ENCODE results near the gene FRMD4B.

Gene FRMD4B

DNA sequence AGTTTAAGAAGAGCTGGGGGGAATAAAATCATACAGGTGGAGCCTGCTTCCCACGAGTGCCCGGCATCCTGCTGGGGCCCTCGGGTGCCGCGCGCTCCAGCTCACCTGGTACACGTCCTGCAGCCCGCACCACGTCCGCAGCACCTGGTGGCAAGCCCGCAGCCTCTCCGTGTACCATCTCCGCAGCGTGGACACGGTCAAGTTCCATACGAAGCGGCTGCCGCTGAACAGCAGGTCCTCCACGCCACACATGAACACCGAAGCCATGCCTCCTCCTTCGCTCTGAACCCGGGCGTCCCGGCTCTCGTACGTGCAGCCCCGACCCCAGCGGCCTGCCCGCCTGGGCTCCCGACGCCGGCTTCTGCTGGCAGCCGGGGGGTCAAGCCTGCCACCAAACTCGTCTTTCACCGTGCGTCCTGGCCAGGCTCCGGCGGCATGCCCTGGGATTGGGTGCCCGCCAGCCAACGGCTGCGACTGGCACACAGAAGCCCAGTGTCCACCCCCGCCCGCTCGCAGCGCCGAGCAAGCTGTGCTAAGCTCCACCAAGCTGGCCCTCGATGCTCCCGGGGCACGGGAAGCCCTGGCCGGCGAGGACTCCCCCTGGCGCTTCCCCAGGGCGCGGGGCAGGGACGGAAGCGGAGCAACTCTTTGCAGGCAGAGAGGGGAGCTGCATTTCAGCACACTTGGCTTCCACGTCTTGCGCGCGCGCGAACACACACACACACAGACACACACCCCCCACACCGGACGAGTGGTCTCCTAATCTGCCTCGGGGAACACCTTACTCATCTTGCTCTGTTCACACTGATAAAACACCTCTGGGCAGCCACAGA is at the start of gene FRMD4B:
FRMD4B (minus strand) TSS at position 366 of the 833 bp plus-strand sequence; CDS start at position 267, 99 bp downstream.
- DNase-seq: peak; percentile 53

DNA sequence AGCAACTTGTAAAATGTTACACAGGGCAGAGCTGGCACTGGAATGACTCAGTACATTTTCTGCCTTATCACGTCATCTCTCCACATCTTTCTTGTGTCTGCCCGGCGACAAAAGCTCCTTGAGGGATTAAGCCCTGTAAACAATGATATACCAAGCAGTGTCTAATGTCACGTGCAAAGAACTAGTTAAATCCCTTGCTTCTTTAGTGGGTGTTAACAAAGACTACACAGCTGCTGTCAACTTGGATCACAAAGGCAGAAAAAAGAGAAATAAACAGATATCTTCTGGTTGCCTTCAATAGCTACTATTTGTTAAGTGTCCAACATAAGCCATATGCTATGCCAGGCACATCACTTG is 48.1 kb upstream of the FRMD4B start:
- no peak for DNase-seq

DNA sequence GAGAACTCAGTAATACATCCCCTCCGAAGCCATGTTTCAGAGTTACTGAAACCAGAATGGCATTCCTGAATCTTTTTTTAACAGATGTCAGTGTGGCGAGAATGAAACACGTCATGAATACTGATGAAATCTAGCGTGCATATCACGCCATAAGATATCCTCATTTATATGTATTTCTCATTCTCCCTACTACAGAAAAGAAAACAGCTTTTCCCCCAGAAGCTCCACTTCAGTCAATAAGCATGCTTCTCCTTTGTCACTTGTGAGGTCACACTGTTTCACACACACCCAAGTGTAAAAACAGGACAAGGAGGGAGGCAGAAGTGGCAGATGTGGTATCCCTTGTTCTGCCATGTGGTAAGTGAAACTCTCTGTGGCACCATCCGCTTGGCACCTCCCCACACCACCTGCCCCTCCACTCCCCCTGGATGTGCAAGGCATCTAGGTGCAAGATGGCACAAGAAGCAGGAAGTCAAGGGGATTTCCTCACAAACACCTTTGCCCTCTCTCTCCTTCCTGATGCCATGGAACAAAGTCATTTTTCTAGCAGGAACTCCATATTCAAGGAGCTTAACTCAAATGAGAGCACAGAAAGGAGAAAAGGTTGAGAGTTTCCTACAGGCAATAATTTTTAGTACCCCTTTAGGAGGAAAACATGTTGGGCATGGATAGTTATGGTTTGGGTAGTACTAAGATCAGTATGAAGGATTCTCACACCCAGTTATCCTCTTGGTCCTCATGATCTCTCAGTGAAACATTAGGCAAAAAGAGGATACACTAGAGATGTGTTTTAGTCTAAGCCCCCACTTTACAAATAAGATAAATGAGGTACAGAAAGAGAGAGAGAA is 47.5 kb upstream of the FRMD4B start:
- peak; percentile 31 for DNase-seq

DNA sequence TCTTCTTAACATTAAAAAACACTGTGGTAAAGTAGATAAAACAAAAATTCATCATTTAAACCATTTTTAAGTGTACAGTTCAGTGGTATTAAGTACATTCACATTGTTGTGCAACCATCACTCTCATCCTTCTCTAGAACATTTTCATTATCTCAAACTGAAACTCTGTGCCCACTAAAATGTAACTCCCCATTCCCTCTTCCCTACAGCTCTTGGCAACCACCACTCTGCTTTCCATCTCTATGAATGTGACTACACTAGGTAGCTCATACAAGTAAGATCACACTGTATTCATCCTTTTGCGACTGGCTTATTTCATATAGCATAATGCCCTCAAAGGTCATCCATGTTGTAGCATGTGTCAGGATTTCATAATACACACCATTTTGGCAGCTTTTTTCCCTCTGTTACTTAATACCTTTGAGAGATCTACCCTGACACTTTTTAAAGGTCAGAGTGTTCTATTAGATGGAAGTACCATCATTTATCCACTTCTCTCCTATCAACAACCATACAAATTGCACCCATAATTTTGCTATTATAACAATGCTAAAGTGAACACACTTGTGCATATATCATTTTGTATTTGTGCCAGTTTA is 42.9 kb upstream of the FRMD4B start:
- DNase-seq: no peak

DNA sequence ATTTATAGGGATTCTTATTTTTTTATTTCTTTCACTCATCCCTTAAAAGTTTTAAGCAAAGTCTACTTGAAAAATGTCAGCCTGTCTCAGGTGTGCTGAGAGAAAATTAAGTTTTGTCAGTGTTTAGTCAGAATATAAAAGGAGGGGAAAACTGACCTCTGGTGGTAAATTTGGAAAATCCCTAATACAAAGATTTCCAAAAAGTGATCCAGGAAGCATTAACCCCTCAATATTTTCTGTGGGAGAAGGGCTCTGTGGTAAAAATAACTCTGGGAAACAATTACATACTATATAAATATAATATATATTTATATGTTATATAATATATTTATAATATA is 41.0 kb upstream of the FRMD4B start:
- no peak for DNase-seq

DNA sequence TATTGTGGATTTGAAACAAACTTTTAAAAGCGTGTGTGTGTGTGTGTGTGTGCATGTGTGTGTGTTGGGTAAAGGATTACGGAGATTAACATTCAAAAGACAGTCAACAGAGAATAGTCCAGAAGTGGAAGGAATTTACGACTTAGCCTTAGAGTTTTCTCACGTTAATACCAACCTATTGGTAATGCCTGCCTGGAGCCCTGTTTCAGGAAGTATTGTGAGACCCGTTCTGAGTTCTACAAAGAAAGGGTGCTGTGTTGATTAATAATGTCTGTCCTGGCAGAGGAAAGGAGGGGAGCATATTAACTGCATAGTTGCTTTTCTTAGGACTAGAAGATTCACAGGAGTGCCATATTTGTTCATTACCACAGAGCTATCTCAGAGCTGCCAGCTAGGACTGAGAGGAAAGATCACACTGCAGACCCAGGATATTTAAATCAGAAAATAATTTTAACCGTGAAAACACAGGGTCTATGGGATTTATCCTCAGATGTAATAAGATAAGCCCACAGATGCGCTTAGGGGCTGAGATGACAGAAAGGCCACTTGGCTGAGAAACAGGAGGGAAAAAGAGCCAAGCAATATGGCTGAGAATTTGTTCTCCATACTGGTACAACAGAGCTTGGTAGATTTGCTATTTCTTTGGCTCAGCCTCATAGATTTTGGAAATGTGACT is 40.5 kb upstream of the FRMD4B start:
- no peak for DNase-seq

DNA sequence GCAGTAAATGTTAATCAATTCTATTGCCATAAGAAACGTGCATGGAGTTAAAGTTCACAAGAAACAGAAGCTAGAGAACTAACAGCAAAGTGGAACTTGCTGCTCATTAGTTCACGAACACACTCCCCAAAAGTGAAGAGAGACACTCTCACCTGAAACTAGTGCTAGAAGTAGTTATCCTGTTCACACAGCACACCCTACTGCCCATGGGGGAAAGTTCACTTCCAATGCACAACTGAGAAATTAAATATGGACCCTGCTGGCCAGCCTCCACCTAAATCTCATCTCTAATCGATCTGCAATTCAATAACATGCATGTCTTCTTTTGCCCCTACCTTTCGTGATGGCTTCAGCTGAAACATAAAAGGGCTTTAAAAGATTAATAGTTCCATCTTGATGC is 39.4 kb upstream of the FRMD4B start:
- DNase-seq: peak; percentile 46

DNA sequence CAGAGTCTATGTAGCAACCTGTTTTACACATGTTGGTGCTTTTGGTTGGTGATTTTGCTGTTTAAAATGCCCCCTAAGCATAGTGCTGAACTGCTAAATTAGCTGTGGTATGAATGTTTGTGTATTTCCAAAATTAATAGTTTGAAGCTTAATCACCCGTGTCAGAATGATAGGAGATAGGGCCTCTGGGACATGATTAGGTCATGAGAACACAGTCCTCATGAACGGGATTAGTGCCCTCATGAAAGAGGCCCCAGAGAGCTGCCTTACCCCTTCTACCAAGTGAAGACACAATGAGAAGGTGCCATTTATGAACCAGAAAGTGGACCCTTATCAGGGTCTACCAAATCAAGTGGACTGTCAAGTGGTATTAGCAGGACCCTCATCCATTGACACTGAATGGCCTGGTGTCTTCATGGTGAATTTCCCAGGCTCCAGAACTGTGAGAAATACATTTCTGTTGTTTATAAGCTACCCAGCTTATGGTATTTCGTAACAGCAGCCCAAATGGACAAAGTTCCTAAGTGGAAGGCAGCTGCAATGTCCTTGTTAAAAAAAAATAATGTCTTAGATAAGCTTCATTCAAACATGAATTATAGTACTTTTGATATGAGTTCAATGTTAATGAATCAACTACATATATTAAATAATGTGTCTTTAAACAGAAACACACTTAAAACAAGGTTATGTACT is 37.7 kb upstream of the FRMD4B start:
- no peak for DNase-seq

DNA sequence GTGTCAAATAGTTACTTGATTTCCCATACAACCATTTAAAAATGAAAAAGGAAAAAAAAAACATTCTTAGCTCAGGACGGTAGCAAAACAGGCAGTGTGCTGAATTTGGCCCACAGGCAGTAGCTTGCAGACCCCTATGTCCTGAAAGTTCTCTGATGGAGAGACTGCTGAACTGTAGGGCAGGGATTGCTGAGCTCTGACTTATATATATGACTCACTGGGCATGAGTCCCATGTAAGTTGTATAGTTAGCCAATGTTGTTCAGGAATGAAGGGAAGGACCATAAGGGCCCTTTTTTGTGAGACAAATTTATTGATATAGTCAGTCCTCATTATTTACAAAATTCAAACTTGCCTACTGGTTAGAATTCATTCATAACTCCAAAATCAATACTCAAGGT is 36.9 kb upstream of the FRMD4B start:
- no peak for DNase-seq

DNA sequence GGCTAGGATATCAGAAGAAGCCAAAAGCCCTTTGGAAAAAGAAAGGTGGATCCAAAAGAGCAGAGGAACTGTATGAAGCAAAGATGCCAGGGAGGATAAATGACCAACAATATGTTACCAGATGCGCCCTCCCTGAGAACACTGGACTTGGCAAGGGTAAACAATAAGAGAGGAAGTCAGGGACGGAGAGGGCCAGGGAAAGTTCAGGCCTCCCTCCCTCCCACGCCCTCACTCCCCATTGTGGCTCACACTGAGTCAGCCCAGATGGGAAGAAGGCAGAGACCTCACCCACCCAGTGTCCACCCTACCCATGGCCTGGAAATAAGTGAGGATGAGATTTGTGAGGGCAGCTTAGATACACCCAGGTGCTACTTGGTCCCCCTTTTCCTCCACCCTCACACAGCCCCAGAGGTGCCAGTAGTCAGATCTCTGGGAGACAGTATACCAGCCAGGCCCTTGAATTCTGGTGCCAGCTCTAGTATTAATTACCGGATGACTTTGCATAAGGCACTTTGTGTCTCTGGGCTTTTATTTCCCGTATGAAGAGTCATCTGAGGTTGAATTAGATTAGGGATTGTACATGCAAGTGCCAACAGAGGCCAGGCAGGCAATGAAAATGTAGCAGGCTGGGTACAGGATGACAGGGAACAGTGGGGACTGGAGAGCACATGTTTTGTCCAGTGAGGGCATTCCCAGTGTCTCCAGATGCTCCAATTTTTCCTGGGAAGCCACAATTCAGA is 35.1 kb upstream of the FRMD4B start:
- no peak for DNase-seq

DNA sequence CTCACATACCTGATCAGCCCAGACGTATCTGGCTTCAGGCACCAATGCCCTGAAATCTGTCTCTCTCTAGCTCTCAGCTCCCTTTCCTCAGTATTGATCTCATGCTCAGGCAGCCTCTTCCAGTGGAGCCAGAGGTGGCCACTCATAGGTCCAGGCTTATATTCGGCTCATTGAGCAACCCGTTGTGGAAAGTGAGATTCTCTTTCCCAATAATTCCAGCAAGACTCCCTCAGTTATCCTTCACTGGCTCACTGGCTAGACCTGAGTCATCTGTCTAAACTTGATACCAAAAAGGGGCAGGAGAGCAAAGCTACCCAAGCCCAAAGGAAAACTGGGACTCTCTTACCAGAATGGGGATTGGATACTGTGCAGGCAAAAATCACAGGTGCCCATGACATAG is 33.4 kb upstream of the FRMD4B start:
- no peak for DNase-seq

DNA sequence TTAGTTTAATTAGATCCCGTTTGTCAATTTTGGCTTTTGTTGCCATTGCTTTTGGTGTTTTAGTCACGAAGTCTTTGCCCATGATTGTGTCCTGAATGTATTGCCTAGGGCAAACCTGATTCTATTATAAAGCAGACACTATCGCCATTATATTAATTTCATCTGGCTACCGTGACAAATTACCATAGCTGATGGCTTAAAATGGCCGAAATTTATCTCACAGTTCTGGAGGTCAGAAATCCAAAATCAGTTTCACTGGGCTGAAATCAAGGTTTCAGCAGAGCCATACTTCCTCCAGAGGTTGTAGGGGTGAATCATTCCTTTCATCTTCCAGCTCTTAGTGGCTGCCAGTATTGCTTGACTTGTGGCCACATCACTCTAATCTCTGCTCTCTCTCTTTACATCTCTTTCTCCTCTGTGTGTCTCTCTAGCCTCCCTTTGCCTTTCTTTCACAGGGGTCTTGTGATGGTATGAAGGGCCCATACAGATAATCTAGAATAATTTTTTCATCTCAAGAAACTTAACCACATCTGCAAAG is 31.7 kb upstream of the FRMD4B start:
- DNase-seq: no peak

DNA sequence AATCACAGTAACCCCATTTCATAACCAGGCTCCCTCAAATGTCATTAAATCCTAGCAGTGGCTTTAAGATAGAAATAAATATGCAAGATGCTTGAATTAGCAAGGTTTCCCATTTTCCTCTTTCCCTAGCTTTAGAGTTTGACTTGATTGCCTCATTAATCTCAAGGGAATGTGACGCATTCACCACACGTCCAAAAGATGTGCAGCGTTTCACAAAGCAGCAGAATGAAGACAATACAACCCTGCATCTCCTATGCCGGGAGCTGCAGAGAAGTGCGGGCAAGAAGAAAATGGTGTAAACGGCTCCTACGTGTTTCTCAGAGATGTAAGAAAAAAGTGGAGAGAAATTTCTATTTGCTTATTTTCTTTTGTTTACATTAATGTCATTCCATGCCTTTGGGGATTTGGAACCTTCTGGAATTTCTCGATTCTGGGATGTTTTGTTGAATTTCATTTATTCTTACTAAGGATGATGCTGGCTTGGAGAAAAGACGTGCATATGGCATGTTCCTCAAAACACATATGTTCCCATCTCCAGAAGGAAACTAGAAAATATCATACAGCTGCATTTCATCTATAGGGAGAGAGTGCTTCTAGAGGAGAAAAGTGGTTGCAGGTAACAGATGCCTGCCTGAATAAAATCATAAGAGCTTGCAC is 27.8 kb upstream of the FRMD4B start:
- DNase-seq: no peak

DNA sequence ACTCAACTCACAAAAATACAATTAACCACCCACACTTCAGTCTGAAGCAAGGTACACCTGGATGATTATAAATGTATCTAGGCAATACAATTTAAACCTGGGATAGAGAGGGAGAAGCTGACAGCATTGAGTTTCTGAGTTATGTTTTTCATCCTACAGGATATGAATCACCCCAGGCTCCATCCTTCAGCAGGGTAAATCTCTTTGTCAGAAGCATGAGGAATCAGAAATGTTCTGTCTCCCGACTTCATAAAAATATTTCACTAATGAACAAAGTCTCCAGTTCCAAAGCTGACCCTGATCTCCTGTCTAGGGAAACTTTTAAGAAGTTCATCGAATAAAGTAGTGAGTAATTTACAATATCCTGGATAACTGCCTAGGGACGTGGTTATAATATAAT is 25.5 kb upstream of the FRMD4B start:
- no peak for DNase-seq

DNA sequence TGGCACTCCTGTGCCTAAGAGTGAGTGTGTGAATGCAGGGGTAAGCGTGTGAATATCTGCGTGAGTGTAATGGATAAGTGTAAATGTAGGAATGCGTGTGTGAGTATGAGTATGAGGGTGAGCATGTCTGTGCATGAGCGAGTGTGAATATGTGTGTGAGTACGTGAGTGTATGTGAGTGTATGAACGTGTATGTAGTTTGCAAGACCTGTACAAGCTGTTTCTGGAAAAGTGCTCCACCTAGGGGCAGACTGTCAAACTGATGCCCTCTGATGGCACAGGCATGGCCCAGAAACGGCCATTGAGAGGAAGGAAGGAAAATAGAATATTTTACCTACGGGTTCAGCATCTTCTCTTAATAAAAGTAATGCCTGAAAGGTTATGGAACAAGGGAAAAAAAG is 24.4 kb upstream of the FRMD4B start:
- peak; percentile 82 for DNase-seq

DNA sequence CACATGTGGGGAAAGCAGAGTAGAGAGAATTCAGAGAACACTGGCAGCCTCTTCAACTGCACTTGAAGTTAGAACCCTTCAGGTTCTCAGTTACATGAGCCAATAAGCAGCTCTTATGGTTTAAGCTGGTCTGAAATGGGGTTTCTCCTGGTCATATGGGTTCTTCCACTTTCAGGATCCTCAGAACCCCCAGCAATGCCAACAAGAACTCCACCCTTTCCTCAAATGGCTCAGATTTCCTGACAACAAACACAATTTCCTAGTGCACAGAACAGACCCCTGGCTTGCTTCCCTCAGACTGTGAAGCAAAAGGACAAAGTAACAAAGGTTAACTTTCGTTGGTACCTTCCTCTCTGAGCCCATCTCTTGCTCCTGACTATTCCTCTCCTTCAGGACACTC is 23.9 kb upstream of the FRMD4B start:
- DNase-seq: no peak

DNA sequence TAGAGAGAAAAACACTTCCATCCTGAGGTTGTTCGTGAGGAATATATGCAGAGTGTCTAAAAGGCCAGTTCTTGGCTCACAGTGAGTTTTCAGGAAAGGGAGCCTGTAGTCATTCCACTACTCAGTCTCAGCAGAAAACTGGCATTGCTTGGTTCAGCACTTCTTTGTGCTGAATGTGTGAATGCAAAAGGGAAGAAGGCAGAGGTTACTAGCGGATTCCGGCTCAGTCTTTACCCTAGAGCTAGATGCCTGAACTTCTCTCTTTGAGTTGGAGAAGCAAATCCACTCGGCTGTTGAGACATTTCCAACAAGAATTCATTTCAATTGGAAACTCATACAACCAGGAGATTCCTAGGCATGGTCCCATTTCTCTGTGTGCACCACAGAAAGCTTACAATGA is 23.1 kb upstream of the FRMD4B start:
- DNase-seq: no peak

DNA sequence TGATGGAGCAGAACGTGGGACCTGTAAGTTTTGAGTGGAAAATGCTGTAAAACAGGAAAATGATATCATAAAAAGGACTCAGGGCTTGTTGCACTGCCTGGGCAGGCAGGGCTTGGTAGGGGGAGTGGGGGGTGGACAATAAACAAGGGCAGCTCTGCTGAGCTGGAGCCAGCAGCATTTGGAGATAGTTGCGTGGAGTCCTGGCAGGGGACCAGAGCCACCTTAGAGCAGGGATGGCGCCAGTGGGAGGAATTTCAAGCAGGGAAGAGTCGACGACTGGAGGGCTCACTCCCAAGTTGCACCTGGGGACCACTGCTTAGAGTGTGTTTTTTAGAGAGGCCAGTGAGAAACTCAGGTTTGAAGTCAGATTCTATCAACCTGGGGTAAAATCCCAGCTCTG is 22.7 kb upstream of the FRMD4B start:
- no peak for DNase-seq

DNA sequence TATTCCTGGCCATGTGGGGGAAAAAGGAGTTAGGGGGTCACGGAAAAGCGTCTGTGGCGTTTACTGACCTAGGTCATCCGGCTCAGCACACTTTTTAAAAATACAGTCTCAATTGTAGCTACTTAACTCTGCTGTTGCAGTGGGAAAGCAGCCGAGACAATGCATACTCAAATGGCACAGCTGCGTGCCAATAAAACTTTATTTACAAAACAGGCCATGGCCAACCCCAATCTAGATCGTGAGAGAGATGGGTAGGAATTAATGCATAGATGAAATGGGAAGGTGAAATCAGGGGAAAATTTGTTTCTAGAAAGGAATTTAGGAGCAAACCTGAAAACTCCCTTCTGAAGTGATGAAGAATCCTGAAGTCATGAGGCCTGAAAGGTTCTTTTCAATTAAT is 22.0 kb upstream of the FRMD4B start:
- DNase-seq: no peak

DNA sequence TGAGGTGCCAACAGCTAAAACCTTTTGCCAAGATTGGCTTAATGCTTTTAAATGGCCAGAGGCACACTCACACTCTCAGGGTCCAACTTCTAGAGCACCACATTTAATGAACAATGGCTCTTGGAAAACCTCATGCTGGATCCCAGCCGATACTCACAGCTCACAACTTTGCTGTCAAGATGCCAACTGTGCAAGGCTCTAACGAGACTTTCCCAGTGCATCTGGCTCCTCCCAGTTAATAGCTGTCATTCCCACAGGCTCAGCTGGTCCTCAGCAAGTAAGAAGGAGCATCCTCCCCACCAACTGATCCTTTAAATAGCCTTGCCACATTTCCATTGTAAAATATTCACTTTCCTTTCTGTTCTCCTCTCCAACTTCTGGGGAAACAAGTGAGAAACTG is 20.3 kb upstream of the FRMD4B start:
- no peak for DNase-seq

DNA sequence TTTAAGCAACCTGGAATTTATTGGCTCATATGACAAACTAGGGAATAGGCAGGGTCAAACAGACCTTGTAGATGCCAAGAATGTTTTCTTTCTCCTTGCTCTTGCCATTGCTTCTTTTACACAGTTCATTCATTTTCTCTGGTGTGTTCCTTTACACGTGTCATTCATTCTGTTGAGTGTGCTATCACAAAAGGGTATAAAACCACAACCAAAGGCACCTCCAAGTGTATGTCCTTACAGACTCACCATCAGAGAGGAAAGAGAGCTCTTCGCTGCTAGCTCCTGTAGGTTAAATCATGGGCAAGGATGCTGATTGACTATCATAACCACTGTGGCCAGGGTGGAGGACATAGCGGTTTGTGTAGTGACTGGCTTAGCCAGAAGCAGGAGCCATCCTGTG is 19.2 kb upstream of the FRMD4B start:
- no peak for DNase-seq

Data from activated CD4-positive, alpha-beta T cell treated with anti-CD3 and anti-CD28 coated beads for 48 hours (primary cell).